Activated CD8-positive, alpha-beta T cell treated with anti-CD3 and anti-CD28 coated beads, Interleukin-2, amount 10 ng/mL, durations not matched to agents 7 days and 5 days (primary cell): Measurements from ENCODE around the gene R3HDML. TPM values are rescaled to one million over a fixed set of nuclear protein-coding genes. Genes with fewer than 3 reads are reported as not detected.

ENCODE experiments used
- ATAC-seq: fragments of 150-1000 bp; cut with Tn5 transposase; one replicate; pipeline ENCODE4 v1.10.0; 2021; ENCODE audit warnings: moderate library complexity
- CTCF ChIA-PET: fragments of 350-600 bp; sonication (Branson Sonifier 250); formaldehyde crosslinking; loops from one replicate; lab custom pipeline; 2021; ENCODE audit warnings: antibody characterized with exemption; lab: Charles Lee
- POLR2A ChIA-PET: fragments of 350-600 bp; sonication (Branson Sonifier 250); formaldehyde crosslinking; loops from one replicate; lab custom pipeline; 2021; ENCODE audit warnings: antibody characterized with exemption; lab: Charles Lee
- DNase-seq: peaks from one replicate; pipeline ENCODE4 v3.0.0-alpha.2; 2020
- H3K27ac Mint-ChIP-seq: one replicate; pipeline ENCODE4 v1.8.0; 2021; ENCODE audit warnings: mild to moderate bottlenecking, mixed read lengths
- H3K27me3 Mint-ChIP-seq: one replicate; pipeline ENCODE4 v1.8.0; 2021; ENCODE audit warnings: low read depth, mixed read lengths
- H3K36me3 Mint-ChIP-seq: one replicate; pipeline ENCODE4 v1.8.0; 2021; ENCODE audit warnings: low read depth, mixed read lengths
- H3K4me1 Mint-ChIP-seq: one replicate; pipeline ENCODE4 v1.8.0; 2021; ENCODE audit warnings: low read depth, mixed read lengths
- H3K4me3 Mint-ChIP-seq: one replicate; pipeline ENCODE4 v1.8.0; 2021; ENCODE audit warnings: mild to moderate bottlenecking, mixed read lengths
- H3K9me3 Mint-ChIP-seq: one replicate; pipeline ENCODE4 v1.8.0; 2022; ENCODE audit warnings: mixed read lengths; ENCODE audit not compliant: insufficient read depth
- total RNA-seq, 2 experiments: library from RNA; stranded (reverse); gene quantifications; one replicate each; pipeline ENCODE4 v1.2.3, GENCODE V29; 2021

The R3HDML gene
- total RNA-seq, 2 experiments from 2014 or later, result not detected

DNA sequence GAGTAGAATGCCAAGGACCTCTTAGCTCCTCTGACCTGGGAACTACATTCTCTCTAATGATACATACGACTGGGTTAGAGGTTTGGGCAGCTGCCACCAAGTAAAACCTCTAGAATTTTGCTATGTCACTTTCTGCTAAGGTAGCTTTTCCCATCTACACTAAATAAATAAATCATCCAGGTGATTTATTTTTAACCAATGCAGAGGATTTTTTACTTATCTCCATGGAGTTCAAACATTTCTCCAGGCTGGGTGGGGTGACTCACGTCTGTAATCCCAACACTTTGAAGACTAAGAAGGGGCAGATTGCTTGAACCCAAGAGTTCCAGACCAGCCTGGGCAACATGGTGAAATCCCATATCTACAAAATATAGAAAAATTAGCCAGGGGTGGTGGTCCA is 45.8 kb downstream of the R3HDML start:
- POLR2A ChIA-PET, result no interaction called here
- no peaks in the 10 kb centered on the region for H3K9me3 Mint-ChIP-seq
- H3K4me1 Mint-ChIP-seq, result no peaks in the 10 kb centered on the region

DNA sequence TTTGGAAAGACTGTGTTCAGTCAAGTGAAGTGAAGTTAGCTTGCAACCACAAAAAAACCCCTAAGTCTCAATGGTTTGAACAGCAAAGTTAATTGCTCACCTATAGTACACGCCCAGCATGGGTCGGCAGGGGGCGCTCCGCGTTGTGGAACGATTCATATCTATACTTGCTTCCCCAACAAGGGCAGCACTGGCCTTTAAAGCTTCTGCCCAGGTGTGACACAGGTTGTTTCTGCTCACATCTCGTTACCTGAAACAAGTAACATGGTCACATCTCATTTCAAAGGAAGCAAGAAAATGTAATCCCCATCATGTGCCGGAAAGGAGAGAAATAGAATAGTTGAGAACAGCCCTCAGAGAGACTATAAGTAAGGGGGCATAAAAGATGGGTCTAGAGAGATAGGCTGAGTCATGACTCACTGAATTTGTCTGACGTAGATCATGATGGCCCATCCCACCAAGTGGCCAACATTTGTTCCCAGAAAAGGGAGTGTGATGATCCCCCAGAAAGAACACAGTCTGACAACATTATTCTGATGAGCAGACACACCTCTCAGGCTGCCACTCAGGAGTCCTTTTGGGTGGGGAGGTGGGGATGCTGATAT is 47.7 kb downstream of the R3HDML start:
- Mint-ChIP-seq H3K36me3 (no peaks in the 10 kb centered on the region), H3K27ac (no peak overlapping the region), H3K27me3 (peaks cover 6% of the 10 kb centered on the region), H3K4me3 (no peak overlapping the region), H3K4me1 (peaks cover 6% of the 10 kb centered on the region), H3K9me3 (no peaks in the 10 kb centered on the region)
- POLR2A ChIA-PET, result no interaction called here
- ATAC-seq (peak; percentile 82), DNase-seq (peak; percentile 88)
- CTCF ChIA-PET, result interaction anchor here (0.6 to 7.6 kb wide), 26 partner anchors 10 to 346 kb away, joined by 3 to 114 read pairs (median 4); partner anchors contain the start of genes FITM2 and SERINC3

More for the DNA sequence above, 45.8 kb downstream of the R3HDML start:
- CTCF ChIA-PET, result interaction anchor here (0.6 to 7.6 kb wide), 4 partner anchors 93 to 266 kb away, joined by 3 to 114 read pairs (median 4); partner anchors contain the start of gene TTPAL
- DNase-seq, result no peak
- H3K27me3 Mint-ChIP-seq, result peaks cover 10% of the 10 kb centered on the region
- no peak overlapping the region for H3K4me3 Mint-ChIP-seq
- no peak for ATAC-seq
- H3K36me3 Mint-ChIP-seq, result no peaks in the 10 kb centered on the region
- no peak overlapping the region for H3K27ac Mint-ChIP-seq

DNA sequence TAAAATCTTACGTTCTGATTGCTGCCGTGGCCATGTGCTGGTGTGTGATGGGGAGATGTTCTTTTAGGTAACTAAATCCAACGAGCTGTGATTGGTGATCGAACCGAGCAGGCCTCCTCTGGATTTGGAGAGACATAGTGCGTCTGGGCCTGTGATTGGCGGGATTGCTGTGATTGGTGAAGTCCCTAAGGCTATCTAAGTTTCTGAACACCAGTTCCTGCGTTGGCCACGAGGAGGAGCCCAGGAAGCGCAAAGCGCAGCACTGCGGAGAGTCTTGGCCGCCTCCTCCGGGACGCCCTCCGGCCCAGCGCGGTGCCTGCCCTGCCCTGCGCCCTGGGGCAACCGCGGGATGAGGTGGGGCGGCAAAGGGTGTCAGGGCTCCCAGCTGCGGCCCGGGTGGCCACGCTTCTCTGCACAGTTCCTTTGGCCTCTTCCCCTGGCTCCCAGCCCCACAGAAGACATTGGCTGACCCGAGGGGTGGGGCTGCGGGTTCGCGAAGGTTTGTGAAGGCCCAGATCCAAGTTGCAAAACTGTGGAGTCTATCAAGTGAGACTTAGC is 51.7 kb downstream of the R3HDML start:
- H3K4me1 Mint-ChIP-seq, result peaks cover 6% of the 10 kb centered on the region
- DNase-seq, result peak; percentile 78
- H3K27ac Mint-ChIP-seq, result no peak overlapping the region
- H3K27me3 Mint-ChIP-seq, result peaks cover 2% of the 10 kb centered on the region
- no peaks in the 10 kb centered on the region for H3K9me3 Mint-ChIP-seq
- ATAC-seq, result peak; percentile 86
- CTCF ChIA-PET, result interaction anchor here (0.9 to 2.5 kb wide), 10 partner anchors 10 to 297 kb away, joined by 3 to 27 read pairs (median 4); no protein-coding TSS in a partner anchor
- POLR2A ChIA-PET, result no interaction called here
- no peak overlapping the region for H3K4me3 Mint-ChIP-seq
- H3K36me3 Mint-ChIP-seq, result no peaks in the 10 kb centered on the region

DNA sequence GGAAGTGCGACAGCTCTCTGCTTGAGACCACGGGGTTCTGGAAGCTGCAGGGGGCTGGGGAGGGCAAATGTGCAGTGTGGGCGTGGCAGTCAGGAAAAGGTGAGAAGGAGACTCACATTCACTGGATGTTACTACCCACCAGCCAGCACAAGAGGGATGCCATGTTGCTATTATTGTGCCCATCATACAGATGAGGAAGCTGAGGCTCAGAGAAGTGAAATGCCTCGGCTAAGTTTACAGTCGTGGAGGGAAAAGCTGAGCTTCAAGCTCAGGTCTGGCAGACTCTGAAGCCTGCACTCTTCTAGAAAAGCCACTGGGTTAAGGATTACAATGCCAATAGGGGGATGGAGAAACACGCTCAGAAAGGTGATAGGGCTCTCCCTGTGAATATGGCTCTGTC is 53.0 kb downstream of the R3HDML start:
- ATAC-seq (no peak), DNase-seq (no peak)
- H3K36me3 Mint-ChIP-seq, result no peaks in the 10 kb centered on the region
- peaks cover 2% of the 10 kb centered on the region for H3K27me3 Mint-ChIP-seq
- no peaks in the 10 kb centered on the region for H3K9me3 Mint-ChIP-seq
- no peak overlapping the region for H3K4me3 Mint-ChIP-seq
- no peak overlapping the region for H3K27ac Mint-ChIP-seq
- peaks cover 6% of the 10 kb centered on the region for H3K4me1 Mint-ChIP-seq
- ChIA-PET CTCF (interaction anchor here (1.2 to 2.5 kb wide), 6 partner anchors 72 to 347 kb away, joined by 3 to 27 read pairs (median 4); no protein-coding TSS in a partner anchor), POLR2A (no interaction called here)

DNA sequence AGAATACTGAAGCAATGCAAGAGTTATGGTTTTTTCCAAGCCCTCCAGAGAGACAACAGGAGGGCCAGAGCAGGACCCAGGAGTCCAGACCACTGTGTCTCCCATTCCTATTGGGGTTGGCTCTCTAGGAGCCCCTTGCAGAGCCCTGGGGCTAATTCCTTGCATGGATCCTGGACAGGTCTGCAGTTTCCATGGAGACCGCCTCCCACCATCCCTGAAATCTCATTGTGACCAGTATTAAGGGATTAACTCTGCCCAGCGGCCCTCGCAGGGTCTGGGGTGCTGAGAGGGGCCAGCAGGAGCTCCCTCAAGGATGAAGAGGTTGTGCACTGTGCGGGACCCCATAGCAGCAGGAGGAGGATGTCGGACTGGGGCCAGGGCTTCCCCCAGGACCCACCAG is 53.4 kb downstream of the R3HDML start:
- no peak overlapping the region for H3K27ac Mint-ChIP-seq
- ChIA-PET POLR2A (no interaction called here), CTCF (interaction anchor here (1.3 to 2.5 kb wide), 3 partner anchors 71 to 219 kb away, joined by 3 to 27 read pairs (median 10); no protein-coding TSS in a partner anchor)
- no peaks in the 10 kb centered on the region for H3K36me3 Mint-ChIP-seq
- H3K9me3 Mint-ChIP-seq, result no peaks in the 10 kb centered on the region
- peaks cover 2% of the 10 kb centered on the region for H3K27me3 Mint-ChIP-seq
- no peak overlapping the region for H3K4me3 Mint-ChIP-seq
- H3K4me1 Mint-ChIP-seq, result peaks cover 6% of the 10 kb centered on the region
- no peak for DNase-seq
- ATAC-seq, result no peak

DNA sequence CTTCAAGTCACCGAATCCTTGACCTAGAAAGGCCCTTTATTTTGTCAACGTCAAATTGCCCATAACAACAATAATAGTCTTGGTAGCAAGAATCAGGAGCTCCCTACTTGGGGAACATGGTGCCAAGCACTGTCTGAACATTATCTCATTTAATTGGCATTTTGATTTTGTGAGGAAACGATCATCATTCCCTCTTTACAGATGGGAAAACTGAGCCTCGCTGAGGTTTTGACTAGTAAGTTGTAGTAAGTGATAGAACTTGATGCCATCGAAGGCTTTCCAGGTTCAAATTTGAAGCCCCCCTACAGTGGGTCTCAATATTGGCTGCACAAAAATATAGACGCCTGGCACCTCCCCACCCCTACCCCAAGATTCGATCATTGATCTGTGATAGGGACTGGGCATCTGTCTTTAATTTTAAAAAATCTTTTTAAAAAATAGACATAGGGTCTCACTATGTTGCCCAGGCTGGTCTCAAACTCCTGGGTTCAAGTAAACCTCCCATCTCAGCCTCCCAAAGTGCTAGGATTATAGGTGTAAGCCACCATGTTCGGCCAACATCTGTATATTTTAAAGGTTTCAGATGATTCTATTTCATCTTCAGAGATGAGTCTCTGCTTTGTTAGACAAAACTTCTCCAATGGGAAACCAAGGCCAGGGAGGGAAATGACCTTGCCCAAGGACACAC is 55.4 kb downstream of the R3HDML start:
- no peak overlapping the region for H3K4me3 Mint-ChIP-seq
- H3K36me3 Mint-ChIP-seq, result no peaks in the 10 kb centered on the region
- H3K4me1 Mint-ChIP-seq, result peaks cover 6% of the 10 kb centered on the region
- DNase-seq (no peak), ATAC-seq (no peak)
- CTCF ChIA-PET, result interaction anchor here (1.2 to 5.2 kb wide), 3 partner anchors 8 to 218 kb away, joined by 3 to 26 read pairs (median 4); no protein-coding TSS in a partner anchor
- H3K27ac Mint-ChIP-seq, result no peak overlapping the region
- no peaks in the 10 kb centered on the region for H3K9me3 Mint-ChIP-seq
- POLR2A ChIA-PET, result no interaction called here
- H3K27me3 Mint-ChIP-seq, result peaks cover 2% of the 10 kb centered on the region

DNA sequence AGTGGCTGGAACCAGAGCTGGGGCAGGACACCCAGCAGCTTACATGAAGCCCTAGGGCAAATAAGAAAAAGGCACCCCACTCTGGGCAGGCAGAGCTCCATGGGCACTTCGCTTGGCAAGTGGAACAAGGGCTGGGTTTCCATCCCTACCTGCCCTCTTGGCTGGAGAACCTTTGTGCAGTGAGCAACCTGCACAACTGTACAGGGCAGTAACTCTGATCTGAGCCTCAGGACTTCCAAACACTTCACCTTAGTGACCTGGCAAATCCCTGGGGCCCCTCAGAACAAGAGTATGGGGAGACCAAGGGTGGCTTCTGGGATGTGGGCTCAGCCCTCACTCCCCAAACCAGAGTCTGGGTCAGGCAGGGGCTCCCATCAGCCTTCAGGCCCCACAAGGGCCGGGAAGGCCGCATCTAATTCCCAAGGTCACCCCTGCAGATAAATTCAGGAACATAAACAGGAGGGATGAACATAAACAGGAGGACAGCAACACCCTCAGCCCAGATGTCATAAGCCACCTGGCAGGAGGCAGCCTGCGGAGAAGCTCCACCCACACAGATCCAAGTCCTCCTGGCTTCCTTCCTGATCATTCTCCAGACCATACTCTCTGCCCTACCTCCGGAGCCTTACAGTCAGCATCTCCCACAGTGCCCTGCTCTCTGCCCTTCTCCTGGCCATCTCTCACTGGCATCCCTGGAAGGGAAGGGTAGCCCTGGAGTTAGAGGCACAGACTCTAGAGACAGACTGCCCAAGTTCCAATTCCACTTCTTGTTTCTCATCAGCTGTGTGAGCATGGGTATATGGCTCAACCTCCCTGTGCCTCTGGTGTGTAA is 56.1 kb downstream of the R3HDML start:
- CTCF ChIA-PET, result interaction anchor here (5.2 kb wide), 1 partner anchor 8 kb away, joined by 26 read pairs; no protein-coding TSS in a partner anchor
- Mint-ChIP-seq H3K27ac (no peak overlapping the region), H3K4me3 (no peak overlapping the region), H3K27me3 (peaks cover 2% of the 10 kb centered on the region), H3K9me3 (no peaks in the 10 kb centered on the region), H3K4me1 (peaks cover 6% of the 10 kb centered on the region), H3K36me3 (no peaks in the 10 kb centered on the region)
- no peak for DNase-seq
- POLR2A ChIA-PET, result no interaction called here
- no peak for ATAC-seq

DNA sequence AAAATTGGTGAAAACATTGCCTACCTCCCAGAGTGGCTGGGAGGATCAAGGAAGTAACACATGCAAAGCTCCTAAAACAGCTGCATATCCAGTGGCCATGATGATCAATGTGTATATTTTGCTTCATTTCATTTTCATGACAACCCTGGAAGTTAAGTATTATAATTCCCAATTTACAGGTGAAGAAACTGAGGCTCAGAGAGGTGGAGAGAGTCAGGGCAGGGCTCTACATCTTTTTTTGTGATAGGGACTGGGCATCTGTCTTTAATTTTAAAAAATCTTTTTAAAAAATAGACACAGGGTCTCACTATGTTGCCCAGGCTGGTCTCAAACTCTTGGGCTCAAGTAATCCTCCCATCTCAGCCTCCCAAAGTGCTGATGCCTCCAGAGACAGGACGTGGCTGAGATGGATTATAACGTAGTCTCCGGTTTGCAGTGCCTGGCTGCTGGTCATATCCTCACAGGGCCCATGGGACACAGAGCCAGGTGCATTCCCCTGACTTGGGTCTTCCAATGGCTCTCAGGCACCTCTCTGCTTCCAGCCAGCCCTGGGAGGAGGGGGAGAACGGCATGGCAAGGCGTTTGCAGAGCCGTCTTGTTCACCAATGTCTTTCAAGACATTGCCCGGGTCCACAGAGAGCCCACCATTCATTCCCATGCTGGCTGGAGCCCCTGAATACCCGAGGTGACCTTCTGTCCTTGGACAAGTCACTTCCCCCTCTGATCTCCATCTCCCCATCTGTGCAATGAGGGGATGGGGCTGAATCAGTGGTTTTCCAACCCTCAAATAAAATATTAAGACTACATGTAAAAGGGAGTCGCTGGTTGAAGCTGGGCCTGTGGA is 57.0 kb downstream of the R3HDML start:
- DNase-seq, result no peak
- no peak overlapping the region for H3K27ac Mint-ChIP-seq
- no peaks in the 10 kb centered on the region for H3K36me3 Mint-ChIP-seq
- H3K4me3 Mint-ChIP-seq, result no peak overlapping the region
- no peak for ATAC-seq
- ChIA-PET CTCF (interaction anchor here (0.6 to 5.2 kb wide), 3 partner anchors 9 to 217 kb away, joined by 3 to 26 read pairs (median 4); no protein-coding TSS in a partner anchor), POLR2A (no interaction called here)
- H3K4me1 Mint-ChIP-seq, result peaks cover 3% of the 10 kb centered on the region
- peaks cover 4% of the 10 kb centered on the region for H3K27me3 Mint-ChIP-seq
- H3K9me3 Mint-ChIP-seq, result no peaks in the 10 kb centered on the region

DNA sequence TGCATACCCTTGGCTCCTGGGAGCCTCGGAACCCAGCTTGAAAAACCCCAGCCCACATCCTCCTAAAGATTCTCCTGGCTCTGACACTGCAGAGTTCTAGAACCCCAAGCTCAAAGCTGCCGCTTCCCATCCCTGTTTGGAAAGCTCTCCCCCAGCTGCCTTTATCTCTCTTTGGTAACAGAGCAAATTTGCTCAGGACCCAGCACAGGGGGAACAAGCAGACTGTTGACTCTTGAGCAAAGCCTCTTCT is 57.5 kb downstream of the R3HDML start:
- POLR2A ChIA-PET, result no interaction called here
- Mint-ChIP-seq H3K27ac (no peak overlapping the region), H3K27me3 (peaks cover 6% of the 10 kb centered on the region), H3K4me1 (no peaks in the 10 kb centered on the region), H3K36me3 (no peaks in the 10 kb centered on the region), H3K9me3 (no peaks in the 10 kb centered on the region), H3K4me3 (no peak overlapping the region)
- CTCF ChIA-PET, result interaction anchor here (1.0 to 5.2 kb wide), 3 partner anchors 10 to 216 kb away, joined by 3 to 26 read pairs (median 4); no protein-coding TSS in a partner anchor
- ATAC-seq (no peak), DNase-seq (no peak)

DNA sequence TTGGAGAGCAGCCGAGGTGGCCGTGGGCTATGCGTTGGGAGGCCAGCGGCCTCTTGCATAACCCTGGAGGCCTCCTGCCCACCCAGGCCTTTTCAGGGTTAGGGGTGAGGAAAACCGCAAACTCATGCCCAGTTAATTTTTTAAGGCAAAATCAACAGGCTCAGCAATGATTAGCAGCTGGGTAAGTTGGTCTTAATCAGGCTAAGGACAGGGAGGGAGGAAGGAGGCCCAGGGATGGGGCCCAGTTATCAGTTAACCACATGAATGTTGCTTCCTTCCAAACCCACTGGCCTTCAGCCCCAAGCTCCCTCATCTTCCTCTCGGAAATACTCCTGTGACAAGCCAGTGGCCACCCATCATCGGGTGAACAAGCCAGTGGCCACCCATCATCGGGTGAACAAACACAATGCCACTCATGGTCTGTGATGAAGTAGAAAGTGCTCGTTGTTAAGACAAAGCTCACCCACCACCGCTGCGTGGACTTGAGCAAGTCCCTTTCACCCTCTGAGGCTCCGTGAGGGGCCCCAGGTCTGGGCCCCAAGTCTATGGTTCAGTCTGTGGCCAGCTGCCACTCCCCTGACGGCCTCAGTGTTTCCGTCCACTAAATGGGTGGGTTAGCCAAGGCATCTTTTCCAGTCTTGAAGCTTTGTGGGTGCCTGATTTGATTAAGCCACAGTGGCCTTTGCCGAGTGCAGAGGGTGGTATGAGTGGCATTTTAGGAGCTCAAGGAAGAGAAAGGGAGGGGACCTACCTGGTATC is 58.0 kb downstream of the R3HDML start:
- Mint-ChIP-seq H3K36me3 (no peaks in the 10 kb centered on the region), H3K27ac (no peak overlapping the region), H3K4me1 (no peaks in the 10 kb centered on the region), H3K4me3 (no peak overlapping the region), H3K27me3 (peaks cover 9% of the 10 kb centered on the region), H3K9me3 (no peaks in the 10 kb centered on the region)
- CTCF ChIA-PET, result interaction anchor here (1.0 to 5.2 kb wide), 3 partner anchors 10 to 216 kb away, joined by 3 to 26 read pairs (median 4); no protein-coding TSS in a partner anchor
- ATAC-seq (no peak), DNase-seq (no peak)
- POLR2A ChIA-PET, result no interaction called here
